ENCODE results near the gene TRIML2. TPM values are rescaled to one million over a fixed set of nuclear protein-coding genes. Genes with fewer than 3 reads are reported as not detected.

TRIML2 gene
- total and polyA plus RNA-seq, 8 donors = 0.20 to 0.41 TPM; not detected in 6

DNA sequence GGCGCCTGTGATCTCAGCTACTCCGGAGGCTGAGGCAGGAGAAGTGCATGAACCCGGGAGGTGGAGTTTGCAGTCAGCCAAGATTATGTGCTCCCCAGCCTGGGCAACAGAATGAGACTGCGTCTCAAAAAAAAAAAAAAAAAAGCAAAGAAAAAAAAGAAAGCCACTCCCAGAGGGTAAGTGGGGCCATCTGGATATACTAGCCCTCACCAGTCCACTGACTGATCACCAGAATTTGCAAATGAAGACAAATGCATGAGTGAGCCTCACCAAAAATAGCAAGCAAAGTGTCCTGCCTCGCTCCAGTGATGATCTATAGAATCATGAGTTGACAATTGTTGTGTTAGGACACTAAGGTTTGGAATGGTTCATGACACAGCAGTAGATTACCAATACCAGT lies 66.2 kb downstream of the TRIML2 start:
- no peak overlapping the region for H3K27ac ChIP-seq
- no peaks in the 10 kb centered on the region for H3K36me3 ChIP-seq
- no peak overlapping the region for H3K4me3 ChIP-seq
- H3K9me3 ChIP-seq = peaks cover 0 to 9% of the 10 kb centered on the region in 2 donors
- intact Hi-C loops (cut with DNase I) = no loop called here
- H3K27me3 ChIP-seq = no peaks in the 10 kb centered on the region
- TF ChIP-seq, protein P1, sequence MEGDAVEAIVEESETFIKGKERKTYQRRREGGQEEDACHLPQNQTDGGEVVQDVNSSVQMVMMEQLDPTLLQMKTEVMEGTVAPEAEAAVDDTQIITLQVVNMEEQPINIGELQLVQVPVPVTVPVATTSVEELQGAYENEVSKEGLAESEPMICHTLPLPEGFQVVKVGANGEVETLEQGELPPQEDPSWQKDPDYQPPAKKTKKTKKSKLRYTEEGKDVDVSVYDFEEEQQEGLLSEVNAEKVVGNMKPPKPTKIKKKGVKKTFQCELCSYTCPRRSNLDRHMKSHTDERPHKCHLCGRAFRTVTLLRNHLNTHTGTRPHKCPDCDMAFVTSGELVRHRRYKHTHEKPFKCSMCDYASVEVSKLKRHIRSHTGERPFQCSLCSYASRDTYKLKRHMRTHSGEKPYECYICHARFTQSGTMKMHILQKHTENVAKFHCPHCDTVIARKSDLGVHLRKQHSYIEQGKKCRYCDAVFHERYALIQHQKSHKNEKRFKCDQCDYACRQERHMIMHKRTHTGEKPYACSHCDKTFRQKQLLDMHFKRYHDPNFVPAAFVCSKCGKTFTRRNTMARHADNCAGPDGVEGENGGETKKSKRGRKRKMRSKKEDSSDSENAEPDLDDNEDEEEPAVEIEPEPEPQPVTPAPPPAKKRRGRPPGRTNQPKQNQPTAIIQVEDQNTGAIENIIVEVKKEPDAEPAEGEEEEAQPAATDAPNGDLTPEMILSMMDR (IDR thresholded peaks at IDR 0.05) = no peak
- ATAC-seq = no peak
- H3K4me1 ChIP-seq = no peaks in the 10 kb centered on the region
- no peak for DNase-seq

GRCh38 chr4:188042191-188042590 lies 67.2 kb downstream of the TRIML2 start:
- no peaks in the 10 kb centered on the region for H3K36me3 ChIP-seq
- intact Hi-C loops (cut with DNase I) = no loop called here
- H3K4me3 ChIP-seq = no peak overlapping the region
- TF ChIP-seq, protein P1 (IDR thresholded peaks at IDR 0.05) = no peak
- no peaks in the 10 kb centered on the region for H3K27me3 ChIP-seq
- no peak for DNase-seq
- no peak overlapping the region for H3K27ac ChIP-seq
- no peak for ATAC-seq
- peaks cover 0 to 9% of the 10 kb centered on the region in 2 donors for H3K9me3 ChIP-seq
- H3K4me1 ChIP-seq = no peaks in the 10 kb centered on the region

DNA sequence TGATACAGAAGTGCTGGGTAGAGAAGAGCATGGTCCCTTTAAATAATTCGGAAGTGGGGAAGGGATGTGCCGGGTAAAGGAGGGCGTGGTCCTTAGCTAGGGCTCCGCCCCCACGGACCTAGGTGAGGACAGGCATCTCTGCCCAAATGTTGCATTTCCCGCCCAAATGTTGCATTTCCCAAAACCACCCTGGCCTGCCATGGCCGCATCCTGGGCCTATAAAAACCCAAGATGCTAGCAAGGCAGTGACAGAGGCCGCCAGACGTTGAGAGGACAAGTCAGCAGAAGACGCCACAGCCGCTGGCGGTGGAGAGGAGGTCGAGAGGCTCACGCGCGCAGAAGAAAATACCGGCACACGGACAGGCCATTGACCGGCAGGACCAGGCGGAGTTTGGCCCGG lies 67.7 kb downstream of the TRIML2 start:
- DNase-seq = peak in 1 of 4 donors; percentile 73
- ATAC-seq = no peak
- Histone ChIP-seq H3K27me3 (no peaks in the 10 kb centered on the region), H3K4me1 (no peaks in the 10 kb centered on the region), H3K36me3 (no peaks in the 10 kb centered on the region), H3K9me3 (peaks cover 0 to 9% of the 10 kb centered on the region in 2 donors), H3K4me3 (no peak overlapping the region), H3K27ac (no peak overlapping the region)
- TF ChIP-seq, protein P1 (IDR thresholded peaks at IDR 0.05) = no peak
- intact Hi-C loops (cut with DNase I) = no loop called here

Other genes with a start within 250 kb of the TRIML2 start
- gene ZFP42, start 113.8 kb downstream of the TRIML2 start, total RNA-seq = under 1 TPM in 1 of 2 donors, not detected in 1; 0.96 TPM
- 10 to 100 TPM in 3 of 6 donors, 1 to 10 TPM in 3; 7.0 to 13.2 (median 9.3) TPM for gene ZFP42, start 113.8 kb downstream of the TRIML2 start, polyA plus RNA-seq (ENCODE audit: insufficient read length in 6 of 6)
- gene TRIML1, start 29.8 kb upstream of the TRIML2 start, total RNA-seq = not detected
- not detected for gene TRIML1, start 29.8 kb upstream of the TRIML2 start, polyA plus RNA-seq (ENCODE audit: insufficient read length in 6 of 6)